Central memory CD8-positive, alpha-beta T cell (primary cell): ENCODE measurements around the gene URGCP.
A peak's percentile ranks its signal among the peaks of the same experiment; 100 is the strongest.

Experiments used
- ATAC-seq: fragments of 150-1000 bp; cut with Tn5 transposase; replicated peaks from 2 replicates; pipeline ENCODE4 v1.10.0; 2022; ENCODE audit warnings: mild to moderate bottlenecking, moderate FRiP score, moderate number of reproducible peaks; ENCODE audit not compliant: poor library complexity, severe bottlenecking; ENCODE audit errors: extremely low read depth
- DNase-seq, 2 donors: peaks; one replicate each; pipeline ENCODE4 v3.0.0; 2021; ENCODE audit warnings: low spot score in 2 of 2
- H3K27ac Mint-ChIP-seq: one replicate; pipeline ENCODE4 v1.8.0; 2022; ENCODE audit warnings: low read depth, mild to moderate bottlenecking, moderate library complexity, mixed read lengths
- H3K27me3 Mint-ChIP-seq: one replicate; pipeline ENCODE4 v1.8.0; 2022; ENCODE audit warnings: mixed read lengths
- H3K36me3 Mint-ChIP-seq: one replicate; pipeline ENCODE4 v1.8.0; 2022; ENCODE audit warnings: mild to moderate bottlenecking, moderate library complexity, mixed read lengths; ENCODE audit not compliant: insufficient read depth
- H3K4me1 Mint-ChIP-seq: one replicate; pipeline ENCODE4 v1.8.0; 2022; ENCODE audit warnings: mixed read lengths
- H3K4me3 Mint-ChIP-seq: one replicate; pipeline ENCODE4 v1.8.0; 2022; ENCODE audit warnings: mild to moderate bottlenecking, moderate library complexity, mixed read lengths
- H3K9me3 Mint-ChIP-seq: one replicate; pipeline ENCODE4 v1.8.0; 2022; ENCODE audit warnings: mixed read lengths

Gene URGCP

DNA sequence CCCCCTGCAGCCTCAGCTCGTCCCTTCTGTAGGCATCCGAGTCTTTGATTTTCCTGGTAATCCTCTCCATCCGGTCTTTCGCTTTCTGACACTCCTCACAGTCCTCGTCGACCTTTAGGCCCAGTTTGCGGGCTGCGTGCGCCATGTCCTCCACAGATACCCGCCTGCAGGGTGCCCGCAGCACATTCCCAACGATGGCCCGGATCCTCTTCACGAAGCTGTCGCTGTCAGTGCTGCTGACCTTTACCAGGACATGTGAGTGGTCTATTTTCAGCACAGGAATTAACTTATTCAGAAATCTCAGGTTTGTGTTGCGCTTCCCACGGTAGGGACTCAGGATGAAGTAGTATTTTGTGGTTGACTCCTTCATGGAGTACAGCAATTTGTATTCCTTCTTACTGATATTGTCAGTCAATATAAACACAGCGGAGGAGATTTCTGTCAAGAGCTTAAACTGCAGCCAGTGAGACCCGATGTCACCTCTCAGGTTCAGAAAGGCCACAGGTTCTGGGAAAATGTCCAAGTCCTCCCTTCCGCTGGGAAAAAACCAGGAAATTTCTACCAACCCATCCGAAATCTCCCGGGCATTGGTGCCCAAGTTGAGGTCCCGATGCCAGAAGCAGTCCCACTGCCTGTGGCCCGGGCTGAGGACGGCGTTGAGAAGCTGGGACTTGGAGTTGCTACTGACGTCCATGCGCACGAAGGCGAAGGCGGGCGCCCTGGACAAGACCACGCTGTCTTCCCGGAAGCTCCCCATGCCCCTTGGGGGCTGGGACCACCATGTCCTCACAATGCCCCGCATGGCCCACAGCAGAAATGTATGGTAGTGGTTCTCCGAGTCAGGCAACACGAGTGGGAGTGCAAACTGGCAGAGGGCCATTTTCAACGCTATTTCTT, 28.2 kb downstream of the URGCP start:
- Mint-ChIP-seq H3K9me3 (no peaks in the 10 kb centered on the region), H3K27me3 (no peaks in the 10 kb centered on the region), H3K36me3 (peaks cover 36% of the 10 kb centered on the region), H3K27ac (no peak overlapping the region), H3K4me3 (no peak overlapping the region), H3K4me1 (no peaks in the 10 kb centered on the region)
- ATAC-seq (no peak), DNase-seq (no peak)

DNA sequence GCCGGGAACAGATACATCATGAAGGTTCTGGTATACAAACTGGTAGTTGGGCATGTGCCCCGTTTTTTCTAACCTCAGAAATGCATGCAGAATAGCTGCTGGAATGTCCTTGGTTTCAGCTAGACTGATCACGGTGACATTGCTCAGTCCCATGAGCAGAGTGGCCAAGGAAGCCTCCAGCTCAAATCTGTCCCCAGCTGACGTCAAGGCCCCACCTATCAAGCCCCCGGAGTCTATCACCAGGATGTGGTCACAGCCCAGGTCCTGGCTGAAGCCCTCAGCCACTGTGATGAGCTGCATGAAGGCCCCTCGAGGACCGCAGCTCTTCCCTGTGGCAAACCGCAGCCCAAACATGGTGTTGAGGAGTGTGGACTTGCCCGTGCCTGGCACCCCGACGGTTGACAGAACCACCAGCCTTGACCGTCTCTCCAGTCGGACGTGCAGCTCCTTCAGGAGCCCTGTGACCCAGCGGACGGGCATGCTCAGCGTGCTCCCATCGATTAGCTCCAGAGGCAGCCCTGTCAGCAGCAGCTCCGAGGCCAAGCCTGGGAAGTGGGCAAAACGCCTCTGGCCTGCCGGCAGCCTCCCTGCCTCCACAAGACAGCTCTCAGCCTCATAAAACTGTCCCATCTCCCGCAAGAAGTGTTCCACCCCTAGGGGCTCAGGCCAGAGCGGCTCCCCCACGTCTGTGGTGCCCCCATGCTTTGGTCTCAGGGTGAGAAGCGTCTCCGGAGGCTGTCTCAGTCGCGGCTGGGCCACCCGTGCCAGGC, 29.2 kb downstream of the URGCP start:
- Mint-ChIP-seq H3K27ac (no peak overlapping the region), H3K4me1 (no peaks in the 10 kb centered on the region), H3K27me3 (no peaks in the 10 kb centered on the region), H3K36me3 (peaks cover 32% of the 10 kb centered on the region), H3K4me3 (no peak overlapping the region), H3K9me3 (no peaks in the 10 kb centered on the region)
- ATAC-seq = no peak
- DNase-seq = no peak

DNA sequence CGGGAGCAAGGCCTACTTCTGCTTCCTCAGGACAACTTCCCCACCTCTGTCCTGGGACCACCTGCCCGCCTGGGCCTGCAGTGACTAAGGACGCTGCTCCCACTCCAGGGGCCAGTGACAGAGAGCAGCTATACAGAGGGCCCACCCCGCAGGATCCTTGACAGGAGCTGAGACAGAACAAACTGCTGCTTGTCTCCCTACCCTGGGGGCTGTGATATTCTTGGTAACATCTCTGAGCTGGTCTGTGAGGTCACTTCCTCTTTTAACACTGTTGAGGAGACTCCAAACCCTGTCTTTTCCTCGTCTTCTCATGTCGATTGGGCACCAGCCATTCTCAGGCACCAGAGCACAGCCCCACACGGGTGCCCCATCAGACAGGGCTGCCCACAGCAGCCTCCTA, 30.2 kb downstream of the URGCP start:
- H3K27me3 Mint-ChIP-seq = no peaks in the 10 kb centered on the region
- H3K4me1 Mint-ChIP-seq = no peaks in the 10 kb centered on the region
- no peak overlapping the region for H3K27ac Mint-ChIP-seq
- no peak overlapping the region for H3K4me3 Mint-ChIP-seq
- no peaks in the 10 kb centered on the region for H3K9me3 Mint-ChIP-seq
- DNase-seq (no peak), ATAC-seq (no peak)
- H3K36me3 Mint-ChIP-seq = peaks cover 26% of the 10 kb centered on the region

DNA sequence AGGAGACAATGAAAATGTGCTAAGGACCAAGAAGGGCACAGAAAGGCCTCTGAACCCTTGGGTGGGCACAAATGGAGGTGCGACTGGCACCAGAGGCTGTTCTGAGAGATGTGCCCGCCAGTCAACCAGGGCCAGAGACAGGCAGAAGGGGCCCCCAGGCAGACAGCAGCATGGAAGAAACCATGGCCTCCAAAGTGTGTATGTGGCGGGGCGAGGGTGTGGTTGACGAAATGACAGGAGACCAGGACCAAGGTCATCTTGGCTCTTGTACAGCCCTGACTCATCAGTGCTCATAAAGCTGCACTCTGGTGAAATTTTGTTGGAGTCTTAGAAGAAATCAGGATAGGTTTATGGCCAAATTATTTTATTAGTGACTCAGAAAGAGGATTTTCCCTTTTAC, 33.1 kb downstream of the URGCP start:
- Mint-ChIP-seq H3K36me3 (peaks cover 19% of the 10 kb centered on the region), H3K27me3 (no peaks in the 10 kb centered on the region), H3K4me1 (peaks cover 16% of the 10 kb centered on the region), H3K9me3 (no peaks in the 10 kb centered on the region), H3K27ac (no peak overlapping the region), H3K4me3 (no peak overlapping the region)
- no peak for ATAC-seq
- no peak for DNase-seq

DNA sequence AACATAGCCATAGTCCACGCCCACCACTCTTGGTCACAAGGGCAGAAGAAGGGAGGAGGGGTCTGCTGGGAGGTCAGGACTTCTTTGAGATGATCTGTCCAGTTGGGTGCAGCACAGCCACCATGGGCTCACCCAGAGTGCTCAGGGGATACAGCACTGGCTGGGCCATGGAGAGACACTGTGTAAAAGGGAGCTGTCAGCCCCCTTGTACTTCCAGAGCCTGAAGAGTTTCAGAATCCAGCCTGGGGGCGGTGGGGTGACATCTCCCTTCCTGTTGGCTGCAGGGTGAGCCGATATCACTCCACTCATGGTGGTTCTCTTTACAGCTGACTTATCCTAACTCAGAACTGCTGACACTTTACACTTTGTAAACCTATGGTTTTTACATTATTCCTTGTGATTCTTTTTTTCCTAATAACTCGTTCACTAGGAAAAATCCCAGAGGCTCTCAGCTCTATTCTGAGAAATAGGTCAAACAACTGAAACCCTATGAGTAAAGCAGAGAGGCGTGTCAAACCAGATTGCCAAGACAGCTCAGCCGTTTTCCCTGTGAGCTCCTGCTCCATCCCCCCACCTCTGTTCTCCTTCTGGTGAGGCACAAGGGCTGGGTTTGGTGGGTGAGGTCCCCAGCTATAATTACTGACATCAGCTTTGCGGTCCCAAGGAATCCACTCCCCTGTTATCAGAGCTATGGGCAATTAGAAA, 33.8 kb downstream of the URGCP start:
- Mint-ChIP-seq H3K4me1 (peaks cover 19% of the 10 kb centered on the region), H3K27me3 (no peaks in the 10 kb centered on the region), H3K27ac (no peak overlapping the region), H3K9me3 (no peaks in the 10 kb centered on the region), H3K36me3 (peaks cover 16% of the 10 kb centered on the region), H3K4me3 (no peak overlapping the region)
- ATAC-seq (no peak), DNase-seq (no peak)

DNA sequence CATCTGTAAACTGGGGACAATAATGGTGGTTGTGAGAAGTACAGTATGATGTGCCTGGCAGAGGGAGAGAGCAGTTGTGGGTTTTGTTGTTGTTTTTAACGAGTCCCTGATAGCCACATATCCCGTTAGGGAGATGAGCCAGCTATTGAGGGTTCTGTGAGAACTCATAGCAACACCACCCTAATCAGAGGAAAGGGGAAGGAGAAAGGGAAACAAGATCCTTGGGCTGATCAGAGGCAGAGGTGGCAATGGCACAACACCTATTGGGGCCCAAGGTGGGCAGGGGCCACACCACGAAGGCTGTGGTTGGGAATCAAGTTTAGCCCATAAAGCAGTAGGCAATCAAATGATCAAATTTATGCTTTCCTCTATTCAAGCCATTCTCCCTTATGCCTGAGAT, 35.3 kb downstream of the URGCP start:
- H3K9me3 Mint-ChIP-seq = no peaks in the 10 kb centered on the region
- no peak overlapping the region for H3K27ac Mint-ChIP-seq
- H3K36me3 Mint-ChIP-seq = peaks cover 20% of the 10 kb centered on the region
- H3K4me3 Mint-ChIP-seq = no peak overlapping the region
- no peaks in the 10 kb centered on the region for H3K27me3 Mint-ChIP-seq
- DNase-seq (no peak), ATAC-seq (no peak)
- H3K4me1 Mint-ChIP-seq = peaks cover 19% of the 10 kb centered on the region

DNA sequence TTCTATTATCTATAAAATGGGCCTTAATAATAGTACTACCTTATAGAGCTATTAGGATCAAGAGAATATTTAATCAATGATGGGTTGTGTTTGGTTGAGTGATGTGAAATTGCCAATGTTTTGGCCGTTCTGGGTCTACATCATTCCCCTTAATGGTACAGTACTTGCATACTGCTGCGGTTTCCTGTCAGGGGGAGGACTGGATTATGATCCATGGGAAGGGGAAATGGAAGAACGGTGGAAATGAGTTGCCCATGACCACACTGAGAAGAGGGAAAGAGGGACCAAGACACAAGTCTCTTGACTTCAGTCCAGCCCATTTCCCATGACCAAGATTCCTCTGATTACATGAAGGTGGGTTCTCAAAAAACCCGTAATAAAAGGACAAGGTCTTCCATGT, 36.1 kb downstream of the URGCP start:
- ATAC-seq = no peak
- Mint-ChIP-seq H3K4me1 (peaks cover 19% of the 10 kb centered on the region), H3K27ac (no peak overlapping the region), H3K4me3 (no peak overlapping the region), H3K9me3 (no peaks in the 10 kb centered on the region), H3K27me3 (no peaks in the 10 kb centered on the region), H3K36me3 (peaks cover 20% of the 10 kb centered on the region)
- DNase-seq = no peak

DNA sequence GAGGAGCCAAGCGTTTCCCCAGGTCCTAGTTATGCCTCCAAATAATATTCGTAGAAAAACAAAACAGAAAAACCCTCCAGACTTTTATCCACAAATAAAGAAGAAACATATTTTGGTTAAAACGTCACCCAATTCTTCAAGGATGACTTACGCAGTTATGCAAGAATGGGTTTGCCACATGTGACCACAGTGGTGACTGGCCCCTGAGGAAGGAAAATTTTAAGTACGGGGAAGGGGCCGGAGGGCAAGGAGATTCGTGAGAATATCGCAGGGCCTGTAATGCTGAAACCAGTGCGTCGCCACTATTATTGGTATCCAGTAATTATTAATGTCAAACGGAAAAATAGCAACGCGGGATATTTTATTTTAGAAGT, 36.5 kb downstream of the URGCP start:
- Mint-ChIP-seq H3K27ac (peak overlapping the region; percentile 79), H3K27me3 (no peaks in the 10 kb centered on the region)
- ATAC-seq = no peak

DNA sequence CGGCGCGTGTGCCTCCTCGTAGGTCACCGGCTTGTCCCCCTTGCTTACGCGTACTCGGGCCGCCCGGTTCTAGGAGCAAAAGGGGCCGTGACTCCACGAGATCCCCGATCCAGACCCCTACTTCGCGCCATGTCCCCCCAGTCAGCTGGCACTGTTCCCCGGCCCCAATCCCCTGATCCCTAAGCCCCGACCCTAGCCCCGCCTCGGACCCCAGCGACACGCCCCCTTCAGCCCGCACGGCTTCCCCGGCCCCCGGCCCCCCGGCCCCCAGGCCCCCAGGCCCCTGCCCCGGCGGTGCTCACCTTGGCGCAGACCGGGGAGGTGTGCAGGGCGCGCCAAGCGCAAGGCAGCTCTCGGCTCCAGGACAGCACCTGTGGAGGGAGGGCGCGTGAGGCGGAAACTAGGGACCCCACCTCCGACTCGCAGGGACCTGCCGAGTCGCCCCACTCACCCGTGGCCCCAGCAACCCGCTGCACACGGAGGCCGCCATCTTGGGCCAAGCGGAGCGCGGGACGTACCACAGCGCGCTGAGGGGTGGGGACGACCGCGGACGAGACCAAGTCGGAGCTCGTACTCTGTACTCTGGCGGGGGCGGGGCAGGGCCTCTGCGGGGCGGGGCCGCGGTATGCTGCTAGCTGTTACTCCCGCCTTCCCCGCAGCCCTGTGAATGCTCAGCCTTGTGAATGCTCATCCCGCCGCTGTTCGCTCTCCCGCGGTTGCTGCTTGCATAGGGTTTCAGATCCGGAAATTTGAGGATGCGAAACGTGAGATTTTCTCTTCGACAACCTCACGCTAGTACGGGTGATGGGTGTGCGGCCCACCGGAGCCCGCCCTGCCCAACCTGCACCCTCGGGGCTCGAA, 37.2 kb downstream of the URGCP start, which contains the start of gene MRPS24:
Gene MRPS24 (minus strand): TSS at position 512 of the 861 bp plus-strand sequence. CDS start 22 bp downstream, at position 490.
- Mint-ChIP-seq H3K9me3 (no peaks in the 10 kb centered on the region), H3K4me1 (peaks cover 19% of the 10 kb centered on the region), H3K27ac (peak within 1 kb of the TSS; percentile 79), H3K36me3 (peaks cover 24% of the 10 kb centered on the region), H3K4me3 (peak within 1 kb of the TSS; percentile 92), H3K27me3 (no peaks in the 10 kb centered on the region)
- ATAC-seq = peak; percentile 99
- DNase-seq = peak; percentile 88 to 89

More for the DNA sequence above, 36.5 kb downstream of the URGCP start:
- H3K4me1 Mint-ChIP-seq = peaks cover 19% of the 10 kb centered on the region
- H3K9me3 Mint-ChIP-seq = no peaks in the 10 kb centered on the region
- peaks cover 24% of the 10 kb centered on the region for H3K36me3 Mint-ChIP-seq
- H3K4me3 Mint-ChIP-seq = peak overlapping the region; percentile 92
- no peak for DNase-seq

DNA sequence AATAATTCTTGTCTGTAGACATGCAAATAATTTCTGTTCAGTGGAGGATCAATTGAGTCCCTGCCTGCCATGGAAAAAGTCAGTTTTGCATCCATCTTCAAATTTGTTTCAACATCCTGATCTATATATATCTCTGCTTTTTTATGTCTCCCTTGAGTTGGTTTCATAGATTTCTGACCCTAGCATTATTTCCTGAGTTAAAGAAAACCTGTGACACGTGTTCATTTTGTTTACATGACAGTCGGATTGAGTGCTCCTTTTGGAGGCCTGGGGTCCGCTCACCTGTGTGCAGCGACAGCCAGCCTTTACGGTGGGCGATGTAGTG, 37.8 kb downstream of the URGCP start:
- H3K9me3 Mint-ChIP-seq = no peaks in the 10 kb centered on the region
- DNase-seq = no peak
- no peaks in the 10 kb centered on the region for H3K27me3 Mint-ChIP-seq
- H3K27ac Mint-ChIP-seq = peak overlapping the region; percentile 79
- H3K4me1 Mint-ChIP-seq = peaks cover 19% of the 10 kb centered on the region
- no peak for ATAC-seq
- H3K36me3 Mint-ChIP-seq = peaks cover 24% of the 10 kb centered on the region
- peak overlapping the region; percentile 92 for H3K4me3 Mint-ChIP-seq

DNA sequence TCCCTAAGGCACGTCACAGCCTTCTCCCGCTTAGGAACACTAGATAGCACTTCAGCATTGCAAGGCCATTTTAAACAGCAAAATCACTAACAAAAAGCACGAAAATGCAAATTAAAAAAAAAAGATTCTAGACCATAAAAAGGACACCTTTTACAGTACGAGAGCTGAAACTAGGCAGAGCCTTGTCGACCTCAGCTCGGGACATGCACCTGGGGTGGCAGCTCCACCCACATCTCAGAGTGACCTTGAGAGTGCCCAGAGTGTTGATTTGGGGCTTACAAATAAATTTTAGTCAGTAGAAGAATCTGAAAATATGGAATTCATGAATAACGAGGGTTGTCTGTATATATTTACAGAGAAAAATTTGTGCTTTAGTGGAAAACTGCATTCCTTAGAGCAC, 38.2 kb downstream of the URGCP start:
- Mint-ChIP-seq H3K27ac (peak overlapping the region; percentile 79), H3K27me3 (no peaks in the 10 kb centered on the region)

DNA sequence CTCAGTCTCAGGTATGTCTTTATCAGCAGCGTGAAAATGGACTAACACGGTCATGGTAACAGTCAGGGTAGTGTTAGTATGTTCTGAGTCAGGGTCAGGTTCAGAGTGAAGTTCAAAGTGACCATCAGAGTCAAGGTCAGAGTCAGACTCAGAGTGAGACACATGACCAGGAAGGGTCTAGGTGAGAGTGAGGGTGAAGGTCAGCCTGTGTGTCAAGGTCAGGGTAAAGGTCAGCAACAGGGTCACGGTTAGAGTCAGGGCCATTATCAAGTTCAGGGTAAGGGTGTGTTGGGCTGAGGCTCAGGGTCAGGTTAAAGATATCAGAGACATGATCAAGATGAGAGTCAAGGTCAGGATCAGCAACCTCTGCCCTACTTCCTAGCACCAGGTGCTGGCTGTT, 41.1 kb downstream of the URGCP start:
- peaks cover 24% of the 10 kb centered on the region for H3K36me3 Mint-ChIP-seq
- no peak overlapping the region for H3K4me3 Mint-ChIP-seq
- H3K27me3 Mint-ChIP-seq = no peaks in the 10 kb centered on the region
- no peaks in the 10 kb centered on the region for H3K9me3 Mint-ChIP-seq
- DNase-seq (no peak), ATAC-seq (no peak)
- peaks cover 19% of the 10 kb centered on the region for H3K4me1 Mint-ChIP-seq
- no peak overlapping the region for H3K27ac Mint-ChIP-seq

More for the DNA sequence above, 38.2 kb downstream of the URGCP start:
- DNase-seq (no peak), ATAC-seq (no peak)
- H3K4me1 Mint-ChIP-seq = peaks cover 19% of the 10 kb centered on the region
- H3K36me3 Mint-ChIP-seq = peaks cover 24% of the 10 kb centered on the region
- no peaks in the 10 kb centered on the region for H3K9me3 Mint-ChIP-seq
- peak overlapping the region; percentile 92 for H3K4me3 Mint-ChIP-seq
